ENCODE measurements around the gene THRB.

THRB gene

DNA sequence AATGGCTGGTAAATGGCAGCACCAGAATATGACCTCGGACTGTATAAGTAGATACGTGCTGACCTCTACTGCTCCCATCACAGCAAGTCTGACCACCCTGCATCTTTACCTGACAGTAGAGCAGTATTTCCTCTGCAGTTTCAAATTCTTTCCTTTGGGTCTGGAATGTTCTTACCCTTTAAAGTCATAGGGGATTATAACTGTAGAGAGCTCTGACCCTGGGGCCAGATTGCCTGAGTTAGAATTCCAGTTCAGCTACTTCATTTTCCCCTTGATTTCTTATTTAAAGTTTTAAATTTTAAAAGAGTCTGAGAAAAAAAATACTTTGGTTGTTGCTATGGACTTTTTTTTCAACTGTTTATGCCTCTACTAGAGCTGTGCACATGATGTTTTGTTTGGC lies 311.9 kb downstream of the THRB start:
- DNase-seq (ENCODE audit: low read depth in 2 of 2): no peak

DNA sequence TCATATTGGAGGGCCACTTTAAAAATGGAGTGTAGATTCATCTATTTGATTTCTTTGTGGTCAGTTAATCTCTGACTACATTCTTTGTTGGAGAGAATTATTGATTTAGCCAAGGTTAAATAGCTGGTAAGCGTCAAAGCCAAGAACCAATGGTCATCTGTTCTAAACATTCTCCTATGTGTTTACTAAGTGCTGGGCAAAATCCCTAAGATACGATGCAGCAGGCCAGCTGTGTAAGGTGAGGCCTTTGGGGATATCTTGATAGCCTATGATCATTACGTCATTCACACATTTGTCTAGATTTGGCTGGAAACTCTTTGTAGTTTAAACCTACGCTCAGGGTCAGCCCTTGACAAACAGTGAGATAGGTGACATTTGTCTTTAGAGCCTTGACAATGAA lies 313.4 kb downstream of the THRB start:
- no peak for DNase-seq (ENCODE audit: low read depth in 2 of 2)

DNA sequence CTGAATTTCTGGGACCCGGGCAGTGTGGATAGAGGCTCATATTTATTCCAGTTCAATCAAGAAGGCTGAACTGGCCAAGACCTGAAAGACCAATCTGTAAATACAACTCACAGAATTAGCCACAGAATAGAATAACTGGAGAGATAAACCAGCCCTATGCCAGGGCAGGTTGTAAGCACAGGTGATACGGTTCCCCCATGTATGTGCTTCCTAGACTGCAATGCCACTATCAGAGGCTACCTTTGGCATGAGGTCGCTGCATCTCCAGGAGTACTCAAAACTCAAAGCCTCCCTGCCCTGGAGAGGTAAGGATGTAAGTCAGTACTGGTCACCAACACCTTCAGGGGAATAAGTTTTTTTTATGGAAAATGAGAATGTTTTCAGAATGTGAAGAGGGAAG lies 314.0 kb downstream of the THRB start:
- DNase-seq (ENCODE audit: low read depth in 2 of 2): no peak

DNA sequence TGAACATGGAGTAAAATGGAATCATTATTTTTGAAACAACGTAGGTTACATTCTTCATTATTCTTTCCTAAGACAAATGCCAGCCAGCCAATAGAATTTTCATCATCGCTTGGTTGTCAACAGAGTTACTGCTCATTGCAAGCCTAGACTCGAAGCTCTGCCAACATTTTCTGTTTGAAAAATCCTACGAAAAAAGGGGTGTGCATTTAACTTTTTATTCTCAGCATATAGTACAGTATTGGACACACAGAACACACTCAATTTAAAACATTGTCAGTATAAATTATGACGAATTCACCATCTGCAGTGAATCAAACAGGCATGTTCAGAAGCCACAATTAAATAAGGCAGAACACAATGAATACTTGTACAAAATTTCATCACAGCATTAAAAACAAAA lies 317.4 kb downstream of the THRB start:
- DNase-seq (ENCODE audit: low read depth in 2 of 2): no peak

DNA sequence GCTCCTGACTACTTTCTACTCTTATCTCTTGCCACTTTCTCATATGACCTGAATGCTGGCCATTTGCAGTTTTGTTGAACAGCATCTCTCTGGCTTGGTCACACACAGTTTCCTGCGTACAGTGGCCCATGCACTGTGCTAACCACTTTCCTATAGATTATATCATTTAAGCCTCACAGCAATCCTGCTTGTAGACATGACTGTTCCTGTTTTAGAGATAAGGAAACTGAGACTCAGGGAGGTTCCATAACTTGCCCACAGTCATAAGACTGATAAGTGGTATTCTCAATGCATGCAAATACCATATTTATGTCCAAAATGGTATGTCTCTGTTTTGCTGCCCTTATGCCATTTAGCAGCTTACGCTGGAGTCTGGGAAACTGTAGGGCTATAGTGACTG lies 320.0 kb downstream of the THRB start:
- DNase-seq (ENCODE audit: low read depth in 2 of 2): no peak

DNA sequence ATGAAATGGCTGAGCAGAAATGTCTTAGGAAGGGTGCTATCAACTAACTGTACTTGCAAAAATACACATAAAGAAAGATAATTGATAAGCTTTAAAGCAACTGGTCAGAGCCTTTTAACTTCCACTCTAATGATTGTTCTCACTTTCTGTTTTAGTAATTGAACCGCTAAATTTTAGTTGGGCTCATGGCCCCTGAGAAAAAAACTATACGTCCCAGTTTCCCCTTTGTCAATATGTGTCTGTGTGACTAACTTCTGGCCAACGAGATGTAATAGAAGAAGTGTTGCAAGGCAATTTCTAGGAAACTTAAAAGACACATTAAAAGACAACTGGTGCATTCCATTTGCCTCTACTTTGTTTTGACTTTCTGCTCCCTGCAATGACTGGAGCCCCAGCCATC lies 325.7 kb downstream of the THRB start:
- DNase-seq (ENCODE audit: low read depth in 2 of 2): no peak

DNA sequence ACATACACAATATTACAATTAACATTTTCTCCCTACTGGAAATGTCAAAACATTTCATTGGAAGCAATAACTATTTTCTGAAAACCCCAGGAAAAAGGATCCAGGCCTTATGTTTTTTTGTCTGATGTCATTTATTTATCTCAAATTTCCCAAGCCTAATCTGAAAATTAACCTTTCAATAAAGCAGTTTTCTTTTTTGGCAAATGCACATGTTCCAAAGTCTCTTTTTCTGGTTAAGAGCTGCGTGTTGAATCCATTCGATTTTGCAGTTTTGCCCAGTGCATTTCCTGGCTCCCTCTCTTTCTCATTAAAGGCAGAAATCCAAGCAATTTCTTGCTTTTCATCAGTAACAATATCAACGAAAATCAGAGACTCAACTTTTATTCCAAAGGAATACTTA lies 327.2 kb downstream of the THRB start:
- no peak for DNase-seq (ENCODE audit: low read depth in 2 of 2)

DNA sequence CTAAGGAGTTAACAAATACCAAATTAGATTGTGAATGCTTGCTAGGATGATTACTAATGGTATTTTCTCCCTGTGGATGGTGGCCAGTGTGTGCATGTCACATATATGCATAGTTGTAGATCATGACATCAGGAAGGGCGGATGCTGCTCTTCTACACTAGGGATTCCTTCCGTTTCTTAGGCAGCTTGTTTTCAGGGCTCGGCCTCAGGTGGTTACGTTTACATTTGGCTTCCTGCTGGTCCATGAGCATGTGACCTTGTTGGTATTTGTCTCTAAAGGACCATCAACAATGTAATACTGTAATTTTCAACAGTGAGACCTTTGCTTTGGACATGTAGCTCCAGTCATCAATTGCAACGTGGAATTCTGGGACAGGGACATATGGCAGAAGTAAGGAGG lies 328.1 kb downstream of the THRB start:
- DNase-seq (ENCODE audit: low read depth in 2 of 2): no peak

DNA sequence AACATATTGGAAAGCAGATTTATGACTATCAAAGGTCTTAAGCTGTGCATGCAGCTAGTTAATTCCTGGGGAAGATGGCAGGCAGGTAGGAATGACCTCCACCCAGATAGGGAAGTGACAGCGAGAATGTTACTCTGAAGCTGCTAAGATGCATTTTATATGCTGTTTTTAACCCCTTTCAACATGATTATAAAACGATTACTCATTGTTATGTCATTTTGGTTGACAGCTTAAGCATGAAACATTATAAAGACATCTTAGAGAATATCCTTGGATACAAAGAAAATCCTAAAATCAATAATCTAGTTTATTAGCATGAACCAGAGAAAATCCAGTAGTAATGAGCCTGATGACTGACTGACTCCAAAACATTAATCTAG lies 329.1 kb downstream of the THRB start:
- DNase-seq (ENCODE audit: low read depth in 2 of 2): no peak

DNA sequence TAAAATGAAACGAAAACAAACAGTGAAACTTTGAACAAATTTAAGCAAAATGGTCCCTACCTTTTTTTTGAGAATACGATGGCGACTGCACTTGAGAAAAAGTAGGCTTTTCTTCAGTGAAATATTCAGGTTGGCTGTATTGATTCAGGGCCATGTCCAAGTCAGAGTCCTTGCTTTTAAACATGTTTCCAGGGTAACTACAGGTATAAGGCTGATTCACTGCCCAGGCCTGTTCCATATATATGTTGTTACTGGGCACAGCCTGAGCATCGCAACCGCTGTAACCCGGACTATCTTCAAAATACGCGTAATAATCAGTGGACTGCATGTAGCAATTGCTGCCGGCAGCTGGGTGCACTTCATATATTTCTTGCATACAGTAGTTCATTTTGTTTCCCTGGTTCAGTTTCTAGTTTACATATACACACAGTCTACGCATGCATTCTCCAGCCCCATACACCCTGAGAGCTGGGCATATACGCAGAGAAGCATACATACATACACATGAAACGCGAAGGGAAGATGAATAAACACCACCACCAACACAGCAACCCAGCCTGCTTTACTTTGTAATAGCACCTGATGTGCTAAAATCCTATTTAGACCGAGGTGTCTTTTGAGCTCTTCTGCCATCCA lies 329.6 kb downstream of the THRB start:
- no peak for DNase-seq (ENCODE audit: low read depth in 2 of 2)

DNA sequence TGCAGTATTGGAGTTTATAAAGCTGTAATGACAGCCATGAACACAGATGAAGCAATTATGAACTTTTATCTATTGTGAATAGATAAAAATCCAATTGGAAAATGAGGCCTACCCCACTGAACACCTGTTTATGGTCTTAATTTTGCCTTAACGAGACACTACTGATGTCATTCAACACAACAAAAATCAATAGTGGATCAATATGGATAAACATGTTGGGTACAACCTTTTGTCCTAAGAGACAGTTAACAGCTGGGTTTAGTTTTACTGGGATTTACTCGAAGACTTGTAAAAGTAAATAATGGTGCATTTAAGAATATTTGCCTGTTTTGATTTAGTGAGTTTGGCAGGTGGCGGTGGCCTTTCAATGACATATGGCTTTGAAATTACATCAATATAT lies 331.7 kb downstream of the THRB start:
- no peak for DNase-seq (ENCODE audit: low read depth in 2 of 2)

DNA sequence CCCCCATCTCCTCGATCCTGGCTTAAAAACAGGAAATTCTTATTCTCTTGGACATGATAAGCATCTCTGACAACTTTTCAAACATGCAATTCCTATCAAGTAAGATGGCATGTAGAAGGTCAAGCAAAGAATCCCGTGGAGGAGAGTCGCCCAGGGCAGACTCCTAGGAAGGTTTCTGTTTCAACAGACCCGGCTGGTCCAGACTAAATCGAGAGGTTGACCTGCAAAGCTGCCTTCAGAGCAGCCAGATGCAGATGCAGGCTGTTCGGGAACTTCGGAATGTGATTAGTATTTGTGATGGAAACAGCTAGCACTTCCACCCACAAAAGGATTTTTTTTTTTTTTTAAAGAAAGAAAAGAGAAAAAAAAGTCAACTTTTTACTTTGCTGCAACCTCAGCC lies 332.8 kb downstream of the THRB start:
- no peak for DNase-seq (ENCODE audit: low read depth in 2 of 2)

DNA sequence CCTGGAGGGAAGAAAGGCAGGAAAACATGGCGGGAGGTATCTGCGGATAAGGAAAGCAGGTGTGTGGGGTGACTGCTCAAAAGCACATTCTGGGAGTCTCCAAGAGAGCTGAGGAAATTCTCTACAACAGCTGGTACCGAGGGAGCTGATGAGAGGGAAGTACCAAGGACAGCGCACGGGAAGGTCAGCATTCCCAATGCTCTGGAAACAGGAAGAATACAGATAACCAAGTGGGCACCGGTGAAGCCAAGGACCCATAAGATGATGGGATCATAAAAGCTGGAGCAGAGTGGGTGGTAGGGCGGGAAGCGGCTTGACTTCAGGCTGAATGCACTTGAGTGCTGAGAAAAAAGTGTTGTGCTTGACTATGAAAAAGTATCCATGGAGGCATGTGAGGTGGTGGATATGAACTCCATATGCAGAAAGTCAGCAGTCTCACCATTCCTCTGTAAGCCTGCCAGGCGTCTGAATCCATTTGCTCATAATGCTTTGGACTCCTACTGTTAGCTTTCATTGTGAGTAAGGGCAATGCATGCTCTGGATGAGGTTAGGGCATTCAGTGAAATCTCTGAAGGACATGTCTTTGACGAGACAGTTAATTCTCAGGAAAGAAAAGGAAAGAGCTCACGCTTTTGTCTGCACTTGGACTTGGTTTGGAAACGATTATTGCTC lies 334.1 kb downstream of the THRB start:
- DNase-seq (ENCODE audit: low read depth in 2 of 2): no peak

DNA sequence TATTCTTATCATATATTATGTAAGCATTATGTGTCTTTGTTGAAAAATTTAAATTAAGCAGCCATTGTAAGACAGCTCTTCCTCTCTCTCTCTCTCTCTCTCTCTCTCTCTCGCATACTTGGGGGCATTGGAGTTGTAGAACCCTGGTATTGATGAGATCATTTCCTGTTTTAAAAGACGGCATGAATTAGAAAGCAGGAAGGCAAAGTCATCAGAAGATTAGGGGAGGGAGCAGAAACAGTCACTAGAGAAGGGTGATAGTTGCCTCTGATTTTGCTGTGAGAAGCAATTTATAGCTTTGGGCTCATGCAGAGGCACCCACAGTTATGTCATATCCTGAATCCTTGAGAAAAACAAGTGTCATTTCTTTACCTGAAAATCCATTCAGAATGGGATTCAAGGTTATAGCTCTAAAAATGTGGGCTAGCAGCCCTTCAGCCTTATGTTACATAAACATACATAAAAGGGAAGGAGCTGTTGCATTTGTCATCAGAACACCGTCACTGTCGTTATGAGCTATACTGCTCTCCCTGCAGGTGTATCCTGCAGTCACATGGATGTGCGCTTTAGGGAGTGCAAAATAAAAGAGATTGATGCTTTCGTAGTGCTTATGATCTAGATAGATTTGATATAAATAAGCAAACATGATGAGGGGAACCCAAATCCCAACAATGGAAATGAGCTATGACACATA lies 335.7 kb downstream of the THRB start:
- no peak for DNase-seq (ENCODE audit: low read depth in 2 of 2)

DNA sequence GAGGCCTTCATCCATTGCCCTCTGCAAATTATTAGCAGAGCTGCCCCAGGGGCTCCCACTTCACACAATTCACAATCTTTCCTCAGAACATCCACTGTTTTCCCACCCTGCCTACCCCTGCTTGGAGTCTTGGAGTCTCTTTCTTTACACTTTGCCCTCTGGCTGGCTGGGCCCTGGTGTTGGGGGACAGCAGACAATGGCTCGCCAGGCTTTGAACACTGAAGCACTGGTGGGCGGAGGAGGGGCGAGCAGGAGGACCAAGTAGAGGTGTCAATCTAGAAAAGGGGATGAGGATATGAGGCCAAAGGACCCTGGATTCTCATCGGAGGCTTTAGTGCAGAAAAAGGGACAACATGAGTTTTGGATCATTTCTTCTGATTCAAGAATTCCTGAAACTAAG lies 337.5 kb downstream of the THRB start:
- DNase-seq (ENCODE audit: low read depth in 2 of 2): no peak

DNA sequence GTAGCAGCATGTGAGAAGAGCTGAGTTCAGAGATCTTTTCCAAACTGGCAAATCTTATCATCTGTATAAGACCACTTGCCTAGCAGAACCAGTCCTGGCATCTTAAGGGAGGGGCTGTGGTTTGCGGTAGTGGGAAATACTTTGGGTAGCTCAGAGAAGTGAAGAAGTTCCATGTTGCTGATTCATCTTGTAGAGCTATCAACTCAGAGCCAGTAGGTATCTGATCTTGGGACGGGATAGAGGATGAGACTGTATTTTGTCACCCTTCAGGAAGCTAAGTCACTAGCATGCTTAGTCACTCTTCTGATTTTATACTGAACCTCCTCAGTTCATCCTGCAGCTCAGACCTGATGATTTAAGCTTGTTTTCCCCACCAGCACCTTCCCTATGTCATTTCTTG lies 338.2 kb downstream of the THRB start:
- DNase-seq (ENCODE audit: low read depth in 2 of 2): no peak

DNA sequence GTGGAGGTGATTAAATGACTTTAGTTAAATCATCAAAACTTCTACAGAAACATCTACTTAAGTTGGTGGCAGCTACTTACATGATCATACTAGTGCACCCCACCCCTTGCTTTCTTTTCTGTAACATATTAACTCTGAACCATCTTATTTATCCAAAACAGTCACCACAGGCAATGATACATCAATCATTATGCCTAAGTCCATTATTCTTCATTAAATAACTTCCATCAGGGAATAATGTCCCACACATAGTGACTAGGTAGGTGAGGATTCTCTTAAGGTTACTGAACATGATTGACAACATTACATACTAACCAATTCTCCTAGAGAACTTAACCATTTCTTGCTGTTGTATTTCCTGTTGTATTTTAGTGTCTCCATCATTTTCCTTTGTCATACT lies 339.4 kb downstream of the THRB start:
- no peak for DNase-seq (ENCODE audit: low read depth in 2 of 2)

DNA sequence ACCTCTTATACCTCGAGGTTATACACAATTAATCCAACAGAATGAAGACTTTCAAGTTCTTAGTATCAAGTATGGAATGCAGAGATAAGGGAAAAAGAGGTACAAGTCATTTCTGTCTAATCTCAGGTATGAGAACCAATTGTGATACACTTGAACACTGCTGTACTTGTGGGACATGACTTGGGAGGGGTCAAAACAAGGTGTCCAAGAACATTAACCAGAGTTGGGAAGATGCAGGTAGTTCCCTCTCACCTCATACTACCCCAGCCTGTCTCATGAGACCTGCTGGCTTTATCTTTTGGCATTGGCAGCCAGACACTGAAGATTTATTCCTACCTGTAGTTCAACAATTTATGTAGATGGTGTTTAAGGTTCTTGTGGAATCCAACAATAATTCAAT lies 339.9 kb downstream of the THRB start:
- no peak for DNase-seq (ENCODE audit: low read depth in 2 of 2)

DNA sequence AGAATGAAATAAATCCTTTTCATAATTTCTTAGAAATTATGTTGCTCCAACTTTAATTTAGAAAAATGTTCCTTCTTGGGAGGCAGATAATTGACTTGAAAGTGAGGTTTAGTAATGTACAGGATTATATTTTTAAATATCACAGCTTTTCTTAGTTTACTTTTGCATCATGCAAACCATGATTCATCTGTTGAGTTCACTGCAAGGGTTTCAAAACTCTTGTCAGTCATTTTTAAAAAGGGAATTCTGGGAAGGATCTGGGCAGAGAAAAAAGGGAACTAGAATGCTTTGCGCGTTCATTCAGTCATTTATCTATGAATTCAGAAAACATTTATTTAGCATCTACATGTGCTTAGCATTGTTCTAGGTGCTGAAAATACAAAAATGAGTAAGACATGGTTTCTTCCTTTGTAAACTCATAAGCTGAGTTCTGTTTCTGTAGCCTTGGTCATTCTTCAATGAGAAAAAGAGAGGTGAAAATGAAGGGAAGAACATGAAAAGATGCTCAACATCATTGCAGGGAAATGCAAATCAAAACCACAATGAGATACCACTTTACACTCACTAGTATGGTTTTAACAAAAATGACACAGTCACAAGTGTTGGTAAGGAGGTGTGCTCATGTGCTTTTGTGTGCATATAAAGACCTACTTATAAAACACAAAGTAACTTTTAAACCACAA lies 340.5 kb downstream of the THRB start:
- no peak for DNase-seq (ENCODE audit: low read depth in 2 of 2)

DNA sequence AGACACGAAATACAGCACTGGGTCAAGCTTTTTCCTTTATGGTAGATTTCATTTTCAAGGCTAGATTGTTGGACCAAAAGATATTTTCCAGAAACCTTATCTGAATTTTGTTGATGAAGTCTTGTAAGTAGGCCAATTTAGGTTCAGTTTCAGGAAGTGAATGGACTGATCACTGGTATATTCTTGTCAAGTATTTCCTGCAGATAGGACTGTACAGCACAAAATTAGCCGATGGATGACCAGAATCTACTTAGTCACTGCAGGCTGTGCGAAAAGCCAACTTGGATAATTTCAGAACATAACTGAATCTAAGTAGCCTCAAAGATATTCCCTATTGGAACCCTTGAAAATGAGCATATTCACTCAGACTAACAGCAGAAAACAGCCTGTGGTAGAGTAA lies 343.1 kb downstream of the THRB start:
- DNase-seq (ENCODE audit: low read depth in 2 of 2): no peak

DNA sequence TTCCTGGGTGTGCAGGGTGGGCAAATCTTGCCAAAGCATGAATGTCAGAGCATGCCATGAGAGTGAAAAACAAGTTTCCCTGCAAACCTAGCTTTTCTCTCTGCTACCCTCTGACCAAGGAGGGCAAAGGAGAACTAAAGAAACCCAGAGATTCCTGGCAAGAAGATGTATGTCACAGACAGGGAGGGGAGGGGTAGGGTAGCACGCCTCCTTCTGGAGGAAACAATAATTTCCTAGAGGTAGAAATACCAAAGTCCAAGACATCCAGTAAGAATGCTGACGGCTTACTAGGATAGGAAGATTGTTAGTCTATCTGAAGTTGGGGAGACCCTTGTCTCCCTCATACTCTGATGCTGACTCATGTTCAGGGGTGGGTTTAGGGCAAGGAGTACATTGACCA lies 345.6 kb downstream of the THRB start:
- no peak for DNase-seq (ENCODE audit: low read depth in 2 of 2)

DNA sequence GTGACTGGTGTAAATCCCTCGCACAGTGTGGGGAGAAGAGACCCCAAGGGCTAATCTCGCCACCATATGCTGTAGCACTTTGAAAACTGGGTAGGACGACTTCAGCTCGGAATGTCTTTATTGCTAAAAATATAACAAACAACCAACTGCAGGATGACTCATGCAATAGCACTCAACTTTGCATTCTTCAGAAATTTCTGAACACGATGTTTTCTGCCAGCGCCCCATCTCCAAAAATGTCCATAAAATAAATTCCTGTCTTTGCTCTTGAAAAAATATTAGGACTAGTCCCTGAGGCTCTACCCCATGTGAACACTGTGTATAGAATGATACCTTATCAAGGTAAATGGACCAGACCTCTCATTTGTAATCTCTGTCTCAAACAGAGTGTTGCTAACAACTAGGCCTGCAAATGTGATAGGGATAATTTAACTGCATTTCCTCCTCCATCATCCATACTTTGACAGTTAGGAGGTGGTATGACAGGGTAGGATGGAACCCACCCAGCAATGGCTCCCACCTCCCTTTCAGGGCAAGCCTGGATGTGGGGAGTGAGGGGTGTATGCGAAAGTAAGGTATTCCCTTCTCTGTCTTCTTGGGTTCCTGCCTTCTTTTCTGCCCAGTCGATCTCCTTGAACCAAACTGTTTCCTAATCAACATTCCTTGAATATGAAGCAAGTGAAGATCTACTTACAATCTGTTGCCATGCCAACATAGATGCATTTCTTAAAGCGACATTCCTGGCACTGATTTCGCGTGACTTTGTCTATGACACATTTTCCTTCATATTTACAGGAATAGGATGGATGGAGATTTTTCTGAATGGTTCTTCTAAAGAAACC lies 348.4 kb downstream of the THRB start:
- DNase-seq (ENCODE audit: low read depth in 2 of 2): no peak

Data from stimulated activated CD8-positive, alpha-beta memory T cell treated with anti-CD3 and anti-CD28 coated beads, Interleukin-2, amount 100 ng/mL, for 1 hour (primary cell).